Progenitor cell of endocrine pancreas (in vitro differentiated cells): Measurements from ENCODE around the gene IREB2. TPM values are rescaled to one million over a fixed set of nuclear protein-coding genes. Genes with fewer than 3 reads are reported as not detected.
"Not testable (repeated sequence)": the region's sequence is repeated elsewhere in the genome, so short reads cannot be mapped to it uniquely, and the experiment has no call there.

Source experiments
- DNase-seq: peaks from one replicate; pipeline ENCODE4 v3.0.0; 2021; ENCODE audit warnings: low spot score; ENCODE audit not compliant: unreplicated experiment
- H3K27ac Mint-ChIP-seq: 2 replicates; pipeline ENCODE4 v1.8.0; 2021; ENCODE audit warnings: mild to moderate bottlenecking, moderate library complexity, mixed read lengths
- H3K27me3 Mint-ChIP-seq: 2 replicates; pipeline ENCODE4 v1.8.0; 2021; ENCODE audit warnings: mixed read lengths
- H3K36me3 Mint-ChIP-seq: 2 replicates; pipeline ENCODE4 v1.8.0; 2022; ENCODE audit warnings: mixed read lengths; ENCODE audit not compliant: insufficient read depth
- H3K4me1 Mint-ChIP-seq: 2 replicates; pipeline ENCODE4 v1.8.0; 2021; ENCODE audit warnings: low read depth, mixed read lengths
- H3K4me3 Mint-ChIP-seq: 2 replicates; pipeline ENCODE4 v1.8.0; 2021; ENCODE audit warnings: low read depth, mild to moderate bottlenecking, moderate library complexity, mixed read lengths
- H3K9me3 Mint-ChIP-seq: 2 replicates; pipeline ENCODE4 v1.8.0; 2021; ENCODE audit warnings: low read depth, mixed read lengths
- CTCF ChIP-seq: fragments of 200-600 bp; sonication (generic); IDR thresholded peaks from one replicate; pipeline ENCODE4 v1.5.0; 2021; ENCODE audit warnings: antibody characterized with exemption, mild to moderate bottlenecking; ENCODE audit not compliant: unreplicated experiment
- total RNA-seq: library from RNA; stranded (reverse); gene quantifications from 2 replicates; pipeline ENCODE4 v1.2.1, GENCODE V29; 2021

IREB2 gene
- total RNA-seq, 1 donor from 2014 or later: 95.3 TPM

GRCh38 chr15:78502641-78503040 lies 64.6 kb downstream of the IREB2 start:
- H3K4me1 Mint-ChIP-seq: no peaks in the 10 kb centered on the region
- no peak for TF ChIP-seq CTCF
- DNase-seq: no peak
- peaks cover 21% of the 10 kb centered on the region for H3K36me3 Mint-ChIP-seq
- H3K9me3 Mint-ChIP-seq: peaks cover 4% of the 10 kb centered on the region
- no peak overlapping the region for H3K27ac Mint-ChIP-seq
- H3K27me3 Mint-ChIP-seq: no peaks in the 10 kb centered on the region
- no peak overlapping the region for H3K4me3 Mint-ChIP-seq

DNA sequence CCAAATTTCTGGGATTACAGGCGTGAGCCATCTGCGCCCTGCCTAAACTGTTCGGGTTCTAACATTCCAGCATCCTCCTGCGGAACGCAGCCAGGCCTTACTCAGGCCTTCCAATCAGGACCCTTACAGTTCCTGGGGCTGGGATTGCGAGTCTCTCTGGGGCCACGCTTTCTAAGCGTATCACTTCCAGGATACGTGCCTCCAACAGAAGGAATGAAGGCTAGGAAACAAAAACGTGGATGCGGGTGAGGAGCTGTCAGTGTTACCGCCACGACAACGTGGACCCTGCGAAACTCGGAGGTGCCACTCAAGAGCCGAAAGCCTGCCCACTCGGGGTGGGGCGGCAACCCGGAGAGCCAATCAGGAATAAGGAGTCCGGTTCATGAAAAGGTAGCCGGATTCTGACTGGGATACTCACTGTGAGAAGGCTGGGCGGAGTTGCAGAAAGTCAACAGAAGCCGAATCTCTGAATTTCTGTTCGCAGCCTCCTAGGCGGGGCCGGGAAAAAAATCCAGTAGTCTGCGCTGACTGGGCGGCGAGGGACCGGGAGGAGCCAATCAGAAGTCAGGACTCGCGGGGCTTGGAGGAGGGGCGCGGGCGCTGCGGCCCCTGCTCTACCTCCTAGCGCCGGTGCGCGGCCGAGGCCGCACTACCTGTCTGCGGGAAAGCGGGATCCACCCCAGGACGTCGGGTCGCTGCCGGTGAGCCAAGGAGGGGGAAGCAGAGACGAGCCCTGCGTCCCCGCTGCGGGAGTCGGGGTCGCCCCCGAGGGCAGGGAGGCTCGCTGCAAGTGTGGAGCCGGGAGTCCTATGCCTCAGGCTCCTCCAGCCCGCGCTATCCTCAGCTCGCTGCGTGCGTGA lies 69.2 kb downstream of the IREB2 start, which contains the start of gene HYKK:
Gene HYKK (plus strand): TSS at position 607 of the 860 bp plus-strand sequence. CDS start 5,512 bp downstream, outside the sequence.
- peak within 1 kb of the TSS; percentile 92 for H3K27ac Mint-ChIP-seq
- H3K27me3 Mint-ChIP-seq: peaks cover 8% of the 10 kb centered on the region
- H3K9me3 Mint-ChIP-seq: no peaks in the 10 kb centered on the region
- peak within 1 kb of the TSS; percentile 86 for H3K4me3 Mint-ChIP-seq
- peaks cover under 1% of the 10 kb centered on the region for H3K36me3 Mint-ChIP-seq
- DNase-seq: peak; percentile 91
- peak; percentile 29 for TF ChIP-seq CTCF
- H3K4me1 Mint-ChIP-seq: peaks cover 4% of the 10 kb centered on the region

DNA sequence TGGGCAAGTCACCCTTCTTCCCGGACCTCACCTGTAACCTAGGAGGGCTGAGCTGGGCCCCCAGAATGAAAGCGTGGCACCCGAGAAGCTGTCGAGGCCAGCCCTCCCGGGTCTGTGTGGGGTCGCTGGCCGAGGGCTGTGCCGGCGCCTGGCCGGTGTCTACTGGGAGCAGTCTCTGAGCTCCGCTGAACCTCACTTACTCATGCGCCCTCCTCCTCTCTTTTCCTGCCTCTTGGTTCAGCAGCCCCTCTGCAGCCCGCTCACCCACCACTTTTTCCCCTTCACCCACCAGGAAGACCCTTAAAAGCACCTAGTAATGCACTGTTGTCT lies 69.8 kb downstream of the IREB2 start:
- peak; percentile 7 for TF ChIP-seq CTCF
- Mint-ChIP-seq H3K4me1 (peaks cover 4% of the 10 kb centered on the region), H3K4me3 (peak overlapping the region; percentile 86), H3K9me3 (no peaks in the 10 kb centered on the region), H3K27ac (peak overlapping the region; percentile 8), H3K27me3 (peaks cover 8% of the 10 kb centered on the region), H3K36me3 (no peaks in the 10 kb centered on the region)
- DNase-seq: no peak

GRCh38 chr15:78508272-78508671 lies 70.3 kb downstream of the IREB2 start:
- Mint-ChIP-seq H3K27ac (peak overlapping the region; percentile 8), H3K36me3 (no peaks in the 10 kb centered on the region), H3K4me3 (peak overlapping the region; percentile 86), H3K9me3 (no peaks in the 10 kb centered on the region), H3K4me1 (peaks cover 4% of the 10 kb centered on the region), H3K27me3 (peaks cover 8% of the 10 kb centered on the region)
- DNase-seq: no peak
- no peak for TF ChIP-seq CTCF

GRCh38 chr15:78509726-78510312 lies 71.8 kb downstream of the IREB2 start:
- Mint-ChIP-seq H3K4me3 (no peak overlapping the region), H3K9me3 (no peaks in the 10 kb centered on the region), H3K4me1 (peaks cover 4% of the 10 kb centered on the region), H3K27me3 (peaks cover 8% of the 10 kb centered on the region), H3K27ac (no peak overlapping the region), H3K36me3 (no peaks in the 10 kb centered on the region)
- no peak for TF ChIP-seq CTCF
- no peak for DNase-seq

DNA sequence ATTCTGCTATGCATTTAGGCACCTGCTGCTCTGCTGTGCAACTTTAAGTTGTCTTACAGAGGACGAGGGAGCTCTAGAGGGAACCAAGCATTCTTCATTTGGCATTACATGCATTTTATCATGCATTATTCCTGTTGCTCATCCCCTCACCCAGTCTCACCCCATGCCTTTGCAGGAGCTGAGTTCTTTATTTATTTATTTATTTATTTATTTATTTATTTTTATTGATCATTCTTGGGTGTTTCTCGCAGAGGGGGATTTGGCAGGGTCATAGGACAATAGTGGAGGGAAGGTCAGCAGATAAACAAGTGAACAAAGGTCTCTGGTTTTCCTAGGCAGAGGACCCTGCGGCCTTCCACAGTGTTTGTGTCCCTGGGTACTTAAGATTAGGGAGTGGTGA lies 82.0 kb downstream of the IREB2 start:
- H3K4me1 Mint-ChIP-seq, H3K9me3 Mint-ChIP-seq: not testable (repeated sequence)

More for the DNA sequence above, 82.0 kb downstream of the IREB2 start:
- H3K4me3 Mint-ChIP-seq, DNase-seq, H3K36me3 Mint-ChIP-seq, H3K27ac Mint-ChIP-seq, H3K27me3 Mint-ChIP-seq: not testable (repeated sequence)
